ENCODE measurements around the gene DTX3.

DNA sequence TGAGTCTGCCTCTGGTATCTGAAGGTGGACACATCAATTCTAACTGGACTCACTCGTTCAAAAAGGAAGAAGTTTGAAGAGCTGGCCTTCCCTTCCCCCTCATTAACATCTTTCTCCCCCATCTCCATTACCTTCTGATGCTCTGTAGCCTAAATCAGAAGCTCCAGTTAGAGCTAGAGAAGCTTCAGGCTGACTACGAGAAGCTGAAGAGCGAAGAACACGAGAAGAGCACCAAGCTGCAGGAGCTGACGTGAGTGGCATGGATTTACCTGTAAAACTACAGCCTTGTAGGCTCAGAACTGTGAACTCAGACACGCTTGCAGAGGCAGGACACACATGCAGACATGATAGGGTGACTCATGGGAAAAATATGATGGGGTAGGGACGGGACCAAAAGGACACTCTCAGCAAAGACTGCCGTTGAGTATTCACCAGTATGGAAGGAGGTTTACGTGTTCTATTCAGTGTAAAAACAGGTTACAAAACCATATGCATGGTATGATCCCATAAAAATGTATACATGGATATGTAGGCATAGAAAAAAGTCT lies 27.9 kb upstream of the DTX3 start:
- TF ChIP-seq, protein P1, sequence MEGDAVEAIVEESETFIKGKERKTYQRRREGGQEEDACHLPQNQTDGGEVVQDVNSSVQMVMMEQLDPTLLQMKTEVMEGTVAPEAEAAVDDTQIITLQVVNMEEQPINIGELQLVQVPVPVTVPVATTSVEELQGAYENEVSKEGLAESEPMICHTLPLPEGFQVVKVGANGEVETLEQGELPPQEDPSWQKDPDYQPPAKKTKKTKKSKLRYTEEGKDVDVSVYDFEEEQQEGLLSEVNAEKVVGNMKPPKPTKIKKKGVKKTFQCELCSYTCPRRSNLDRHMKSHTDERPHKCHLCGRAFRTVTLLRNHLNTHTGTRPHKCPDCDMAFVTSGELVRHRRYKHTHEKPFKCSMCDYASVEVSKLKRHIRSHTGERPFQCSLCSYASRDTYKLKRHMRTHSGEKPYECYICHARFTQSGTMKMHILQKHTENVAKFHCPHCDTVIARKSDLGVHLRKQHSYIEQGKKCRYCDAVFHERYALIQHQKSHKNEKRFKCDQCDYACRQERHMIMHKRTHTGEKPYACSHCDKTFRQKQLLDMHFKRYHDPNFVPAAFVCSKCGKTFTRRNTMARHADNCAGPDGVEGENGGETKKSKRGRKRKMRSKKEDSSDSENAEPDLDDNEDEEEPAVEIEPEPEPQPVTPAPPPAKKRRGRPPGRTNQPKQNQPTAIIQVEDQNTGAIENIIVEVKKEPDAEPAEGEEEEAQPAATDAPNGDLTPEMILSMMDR (IDR thresholded peaks at IDR 0.05), result no peak
- no peak for TF ChIP-seq ZFX (IDR thresholded peaks at IDR 0.05; ENCODE audit: borderline replicate concordance)
